ENCODE data around the gene GBGT1.

GRCh38 chr9:133108794-133109641 is 54.7 kb downstream of the GBGT1 start:
- TF ChIP-seq CTCF (IDR thresholded peaks at IDR 0.05; ENCODE audit: borderline replicate concordance, extremely low read depth, low read length, poor library complexity, severe bottlenecking) (no peak), EZH2 (IDR thresholded peaks at IDR 0.05; ENCODE audit: borderline replicate concordance, low read depth, low read length, severe bottlenecking) (no peak)

Measured in DND-41 (cell line).